ENCODE results near the gene DUXA.

GRCh38 chr19:57106722-57107235, 60.5 kb downstream of the DUXA start:
- no peak for TF ChIP-seq CTCF (IDR thresholded peaks at IDR 0.05; ENCODE audit: insufficient read depth, low read depth, low read length)
- no peak for TF ChIP-seq EZH2 (IDR thresholded peaks at IDR 0.05; ENCODE audit: insufficient read depth, low read length)
